Measurements from ENCODE around the gene MACF1. TPM values are rescaled to one million over a fixed set of nuclear protein-coding genes. Genes with fewer than 3 reads are reported as not detected.
A peak's percentile ranks its signal among the peaks of the same experiment; 100 is the strongest.

MACF1 gene
- total RNA-seq, 2 experiments from 2014 or later: 328 to 344 TPM

DNA sequence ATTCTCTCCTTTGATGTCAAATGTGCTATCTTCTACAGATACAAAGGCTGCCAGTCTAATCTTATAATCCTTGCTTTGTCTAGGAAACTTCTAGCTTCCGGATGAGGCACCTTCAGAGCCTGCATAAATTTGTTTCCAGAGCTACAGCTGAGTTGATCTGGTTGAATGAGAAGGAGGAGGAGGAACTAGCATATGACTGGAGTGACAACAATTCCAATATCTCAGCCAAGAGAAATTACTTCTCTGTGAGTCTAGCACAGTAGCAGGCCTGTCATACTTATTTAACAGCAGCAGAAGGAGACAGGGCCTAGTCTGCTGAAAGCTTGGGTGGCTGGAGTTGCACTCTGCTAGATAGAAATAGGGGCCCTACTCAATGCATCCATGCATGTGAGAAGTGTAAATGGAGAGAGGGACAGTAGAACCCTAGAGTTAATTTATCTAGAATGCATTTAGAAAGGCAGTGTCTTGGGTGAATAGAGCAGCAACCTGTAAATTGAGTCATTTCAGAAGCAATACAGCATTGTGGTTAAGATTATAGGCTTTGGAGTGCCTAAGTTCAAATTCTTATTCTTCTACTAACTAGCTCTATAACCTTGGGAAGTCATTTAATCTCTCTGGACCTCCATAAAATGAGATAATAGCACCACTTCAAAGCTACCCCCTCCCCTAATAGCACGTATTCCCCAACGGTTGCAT, 89.0 kb downstream of the MACF1 start:
- Mint-ChIP-seq H3K9me3 (no peaks in the 10 kb centered on the region), H3K4me3 (no peak overlapping the region), H3K27me3 (no peaks in the 10 kb centered on the region), H3K4me1 (peaks cover 3% of the 10 kb centered on the region), H3K36me3 (peaks cover 56% of the 10 kb centered on the region), H3K27ac (no peak overlapping the region)
- POLR2A ChIA-PET: no interaction called here
- ATAC-seq (ENCODE audit: low read depth) (no peak), DNase-seq (no peak)

DNA sequence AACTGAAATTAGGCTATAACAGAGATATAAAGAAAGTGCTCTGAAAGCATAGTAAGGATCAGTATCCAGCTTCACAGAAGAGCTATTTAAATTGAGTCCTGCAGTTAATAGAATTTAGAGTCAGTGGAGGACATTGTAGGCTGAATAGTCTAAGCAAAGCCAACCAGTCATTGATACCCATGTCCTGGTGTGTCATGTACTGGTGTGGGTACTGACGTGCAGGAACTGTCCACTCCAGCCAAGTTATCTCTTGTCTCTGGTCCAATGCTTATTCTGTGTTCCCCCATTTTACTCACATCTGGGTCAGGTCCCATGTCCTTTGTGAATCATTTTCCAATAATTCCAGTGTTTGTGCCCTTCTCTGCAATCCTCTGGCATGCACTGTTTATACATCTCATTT, 90.0 kb downstream of the MACF1 start:
- no peaks in the 10 kb centered on the region for H3K9me3 Mint-ChIP-seq
- no peak overlapping the region for H3K4me3 Mint-ChIP-seq
- DNase-seq: no peak
- H3K27me3 Mint-ChIP-seq: no peaks in the 10 kb centered on the region
- H3K4me1 Mint-ChIP-seq: peaks cover 3% of the 10 kb centered on the region
- ATAC-seq (ENCODE audit: low read depth): no peak
- POLR2A ChIA-PET: no interaction called here
- H3K27ac Mint-ChIP-seq: no peak overlapping the region
- peaks cover 52% of the 10 kb centered on the region for H3K36me3 Mint-ChIP-seq

DNA sequence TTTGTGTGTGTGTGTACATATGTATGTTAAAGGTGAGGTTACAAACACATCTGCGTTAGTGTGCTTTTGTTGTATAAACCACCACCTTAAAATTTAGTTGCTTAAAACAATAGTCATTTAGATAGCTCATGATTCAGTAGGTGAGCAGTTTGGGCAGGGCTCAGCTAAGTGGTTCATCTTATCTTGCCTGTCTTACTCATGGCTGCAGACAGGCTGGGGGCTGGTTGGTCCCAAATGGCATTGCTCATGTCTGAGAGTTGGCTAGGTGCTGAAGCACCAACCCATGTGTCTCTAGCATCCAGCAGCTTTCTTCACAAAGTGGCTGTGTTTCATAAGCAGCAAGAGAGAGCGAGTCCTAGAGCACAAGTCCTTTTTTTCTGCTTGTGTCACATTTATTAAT, 91.4 kb downstream of the MACF1 start:
- POLR2A ChIA-PET: no interaction called here
- ATAC-seq (ENCODE audit: low read depth) (no peak), DNase-seq (no peak)
- peaks cover 51% of the 10 kb centered on the region for H3K36me3 Mint-ChIP-seq
- no peaks in the 10 kb centered on the region for H3K27me3 Mint-ChIP-seq
- H3K4me3 Mint-ChIP-seq: no peak overlapping the region
- no peaks in the 10 kb centered on the region for H3K9me3 Mint-ChIP-seq
- H3K4me1 Mint-ChIP-seq: no peaks in the 10 kb centered on the region
- H3K27ac Mint-ChIP-seq: no peak overlapping the region

DNA sequence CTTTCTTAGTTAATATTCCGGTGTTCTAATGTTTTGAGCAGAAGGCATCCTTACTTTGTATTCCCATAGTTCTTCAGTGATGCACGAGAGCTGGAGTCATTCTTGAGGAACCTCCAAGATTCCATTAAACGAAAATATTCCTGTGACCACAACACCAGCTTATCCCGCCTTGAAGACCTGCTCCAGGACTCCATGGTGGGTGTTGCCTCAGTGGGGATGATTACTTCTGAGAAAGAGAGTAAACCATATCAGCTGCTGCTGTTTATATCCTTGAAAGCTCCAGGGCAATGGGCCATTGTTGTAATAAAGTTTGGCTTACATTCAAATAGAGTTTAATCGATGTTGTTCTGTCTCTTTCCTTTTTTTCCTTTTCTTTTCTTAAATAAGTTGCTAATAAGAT, 93.1 kb downstream of the MACF1 start:
- Mint-ChIP-seq H3K36me3 (peaks cover 54% of the 10 kb centered on the region), H3K4me1 (no peaks in the 10 kb centered on the region), H3K27ac (no peak overlapping the region), H3K9me3 (no peaks in the 10 kb centered on the region), H3K4me3 (no peak overlapping the region), H3K27me3 (no peaks in the 10 kb centered on the region)
- DNase-seq (no peak), ATAC-seq (ENCODE audit: low read depth) (no peak)
- POLR2A ChIA-PET: no interaction called here

DNA sequence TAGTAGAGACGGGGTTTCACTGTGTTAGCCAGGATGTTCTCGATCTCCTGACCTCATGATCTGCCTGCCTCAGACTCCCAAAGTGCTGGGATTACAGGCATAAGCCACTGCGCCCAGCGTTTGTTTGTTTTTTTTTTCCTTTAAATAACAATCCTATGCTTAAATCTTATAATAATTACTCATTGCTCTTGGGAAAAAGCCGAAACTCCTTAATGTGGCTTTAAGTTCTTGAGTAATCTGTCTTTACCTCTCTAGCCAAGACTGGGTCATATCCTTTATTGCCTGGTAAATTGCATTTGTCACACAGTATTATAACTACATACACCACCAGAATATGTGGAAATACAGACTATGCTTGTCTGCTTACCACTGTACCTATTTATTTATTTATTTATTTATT, 97.1 kb downstream of the MACF1 start:
- no peak for ATAC-seq (ENCODE audit: low read depth)
- Mint-ChIP-seq H3K36me3 (peaks cover 50% of the 10 kb centered on the region), H3K27ac (no peak overlapping the region), H3K27me3 (no peaks in the 10 kb centered on the region), H3K9me3 (no peaks in the 10 kb centered on the region), H3K4me3 (no peak overlapping the region), H3K4me1 (peaks cover 4% of the 10 kb centered on the region)
- no peak for DNase-seq
- POLR2A ChIA-PET: no interaction called here

DNA sequence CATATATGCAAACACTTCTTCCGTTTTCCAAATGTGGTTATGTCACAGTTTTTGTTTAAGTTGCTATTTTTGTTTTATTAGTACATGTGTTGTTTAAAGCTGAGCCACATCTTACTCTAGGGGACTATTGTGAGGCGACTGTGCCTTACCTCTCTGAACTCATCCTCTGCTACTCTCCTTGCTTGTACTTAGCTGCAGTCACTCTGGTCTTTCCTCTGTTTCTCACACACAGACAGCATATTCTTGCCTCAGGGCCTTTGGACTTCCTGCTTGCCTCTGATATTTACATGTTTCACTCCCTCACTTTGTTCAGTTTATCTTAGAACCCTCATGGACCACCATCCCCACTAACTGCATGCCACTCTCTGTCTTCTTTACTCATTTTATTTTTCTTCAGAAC, 101.1 kb downstream of the MACF1 start:
- Mint-ChIP-seq H3K4me3 (no peak overlapping the region), H3K27ac (peak overlapping the region; percentile 31), H3K27me3 (no peaks in the 10 kb centered on the region), H3K4me1 (peaks cover 4% of the 10 kb centered on the region), H3K9me3 (no peaks in the 10 kb centered on the region), H3K36me3 (peaks cover 49% of the 10 kb centered on the region)
- POLR2A ChIA-PET: no interaction called here
- ATAC-seq (ENCODE audit: low read depth) (no peak), DNase-seq (no peak)

DNA sequence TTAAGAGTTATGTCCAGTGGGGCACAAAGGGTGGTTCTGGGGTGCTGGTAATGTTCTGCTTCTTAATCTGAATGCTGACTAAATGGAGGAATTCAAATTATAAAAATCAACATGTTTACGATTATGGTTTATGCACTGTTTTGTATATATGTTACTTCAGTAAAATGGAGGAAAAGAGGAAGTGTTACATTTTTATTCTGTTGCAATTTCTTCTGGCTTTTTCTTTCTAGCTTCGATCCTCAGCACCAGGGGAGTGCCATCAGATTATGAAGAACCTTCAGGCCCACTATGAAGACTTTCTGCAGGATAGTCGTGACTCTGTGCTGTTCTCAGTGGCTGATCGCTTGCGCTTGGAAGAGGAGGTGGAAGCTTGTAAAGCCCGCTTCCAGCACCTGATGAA, 105.5 kb downstream of the MACF1 start:
- POLR2A ChIA-PET: no interaction called here
- H3K36me3 Mint-ChIP-seq: peaks cover 41% of the 10 kb centered on the region

DNA sequence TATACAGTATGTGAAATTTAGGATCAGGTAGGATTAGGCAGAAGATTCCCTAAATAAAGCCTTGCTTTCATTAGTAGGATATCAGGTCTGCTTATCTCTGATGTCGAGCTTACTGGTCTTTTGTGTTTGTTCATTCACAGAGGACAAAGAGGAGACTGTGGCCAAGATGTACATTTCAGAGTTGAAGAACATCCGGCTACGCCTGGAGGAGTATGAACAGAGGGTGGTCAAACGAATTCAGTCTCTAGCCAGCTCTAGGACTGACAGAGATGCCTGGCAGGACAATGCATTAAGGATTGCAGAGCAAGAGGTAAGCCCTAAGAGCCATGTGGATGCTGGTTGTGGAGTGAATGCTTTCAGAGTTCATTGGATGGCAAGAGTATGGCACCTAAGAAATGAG, 106.2 kb downstream of the MACF1 start:
- peak overlapping the region; percentile 17 for H3K27ac Mint-ChIP-seq
- H3K4me1 Mint-ChIP-seq: no peaks in the 10 kb centered on the region
- no peaks in the 10 kb centered on the region for H3K27me3 Mint-ChIP-seq
- DNase-seq (no peak), ATAC-seq (ENCODE audit: low read depth) (no peak)
- no peaks in the 10 kb centered on the region for H3K9me3 Mint-ChIP-seq
- POLR2A ChIA-PET: no interaction called here
- H3K4me3 Mint-ChIP-seq: no peak overlapping the region
- H3K36me3 Mint-ChIP-seq: peaks cover 40% of the 10 kb centered on the region

More for the DNA sequence above, 105.5 kb downstream of the MACF1 start:
- H3K4me1 Mint-ChIP-seq: peaks cover 1% of the 10 kb centered on the region
- no peak for DNase-seq
- no peaks in the 10 kb centered on the region for H3K27me3 Mint-ChIP-seq
- ATAC-seq (ENCODE audit: low read depth): no peak
- H3K9me3 Mint-ChIP-seq: no peaks in the 10 kb centered on the region
- H3K4me3 Mint-ChIP-seq: no peak overlapping the region
- H3K27ac Mint-ChIP-seq: no peak overlapping the region

DNA sequence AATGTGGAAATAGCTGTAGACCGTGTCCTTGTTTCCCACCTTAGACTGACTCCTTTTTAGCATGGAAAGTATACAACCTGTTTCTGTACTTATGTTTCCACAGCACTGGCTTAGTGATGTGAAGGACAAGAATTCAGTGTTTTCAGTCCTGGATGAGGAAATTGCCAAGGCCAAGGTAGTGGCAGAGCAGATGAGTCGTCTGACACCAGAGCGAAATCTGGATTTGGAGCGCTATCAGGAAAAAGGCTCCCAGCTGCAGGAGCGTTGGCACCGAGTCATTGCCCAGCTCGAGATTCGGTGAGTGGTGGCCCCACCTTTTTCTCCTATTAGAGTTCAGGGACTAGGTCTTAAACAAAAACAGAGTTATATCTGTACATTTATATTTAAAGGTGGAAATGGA, 112.6 kb downstream of the MACF1 start:
- ATAC-seq (ENCODE audit: low read depth) (no peak), DNase-seq (no peak)
- no peaks in the 10 kb centered on the region for H3K9me3 Mint-ChIP-seq
- H3K4me1 Mint-ChIP-seq: peaks cover 13% of the 10 kb centered on the region
- H3K4me3 Mint-ChIP-seq: no peak overlapping the region
- POLR2A ChIA-PET: no interaction called here
- H3K36me3 Mint-ChIP-seq: peaks cover 40% of the 10 kb centered on the region
- no peaks in the 10 kb centered on the region for H3K27me3 Mint-ChIP-seq
- no peak overlapping the region for H3K27ac Mint-ChIP-seq

DNA sequence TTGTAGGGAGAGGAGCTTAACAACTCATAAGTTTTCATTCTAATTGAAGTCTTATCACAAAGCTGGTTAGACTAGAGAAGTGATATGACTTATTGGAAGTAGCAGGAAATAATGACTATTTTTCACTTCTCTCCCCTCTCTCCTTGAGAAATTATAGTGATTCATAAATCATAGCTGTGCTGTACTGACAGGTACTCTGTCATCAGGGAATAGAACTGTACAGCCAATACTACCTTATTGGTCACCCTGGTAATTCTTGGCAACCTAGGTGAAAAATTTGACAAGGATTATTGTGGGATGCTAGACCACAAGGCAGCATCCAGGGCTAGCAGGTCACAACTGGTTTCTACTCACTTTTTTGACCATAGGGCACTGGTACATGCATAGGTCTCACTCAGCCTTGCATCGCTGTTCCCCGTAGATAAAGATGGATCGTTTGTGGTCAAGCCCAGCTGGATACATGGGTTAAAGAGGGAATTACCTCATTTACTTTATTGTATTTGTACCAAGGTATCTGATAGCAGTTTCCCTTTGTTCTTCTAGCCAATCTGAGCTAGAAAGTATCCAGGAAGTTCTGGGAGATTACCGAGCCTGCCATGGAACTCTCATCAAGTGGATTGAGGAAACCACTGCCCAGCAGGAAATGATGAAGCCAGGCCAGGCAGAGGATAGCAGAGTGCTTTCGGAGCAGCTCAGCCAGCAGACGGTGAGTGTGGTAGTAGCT, 113.6 kb downstream of the MACF1 start:
- DNase-seq (no peak), ATAC-seq (ENCODE audit: low read depth) (no peak)
- Mint-ChIP-seq H3K4me1 (peaks cover 13% of the 10 kb centered on the region), H3K9me3 (no peaks in the 10 kb centered on the region), H3K27me3 (no peaks in the 10 kb centered on the region), H3K4me3 (no peak overlapping the region), H3K36me3 (peaks cover 41% of the 10 kb centered on the region), H3K27ac (no peak overlapping the region)
- POLR2A ChIA-PET: interaction anchor here (0.7 kb wide), 1 partner anchor 103 kb away, joined by 3 read pairs; no protein-coding TSS in a partner anchor

DNA sequence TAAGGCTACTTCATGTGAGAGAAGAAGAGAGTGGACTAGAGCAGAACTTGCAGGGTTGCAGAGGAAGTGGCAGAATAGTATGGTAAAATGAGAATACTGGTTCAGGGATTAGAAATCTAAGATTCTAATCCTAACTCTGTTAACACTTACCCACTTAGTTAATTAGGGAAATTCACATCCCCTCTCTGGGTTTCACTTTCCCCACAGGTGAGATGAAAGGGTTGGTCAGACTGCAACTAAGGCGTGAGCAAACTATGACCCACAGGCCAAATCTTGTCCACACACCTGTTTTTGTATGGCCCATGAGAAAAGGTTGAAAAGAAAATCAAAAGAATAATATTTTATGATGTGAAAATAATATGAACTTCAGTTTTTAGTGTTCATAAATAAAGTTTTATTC, 117.5 kb downstream of the MACF1 start:
- no peak for DNase-seq
- POLR2A ChIA-PET: no interaction called here
- Mint-ChIP-seq H3K4me1 (peaks cover 15% of the 10 kb centered on the region), H3K36me3 (peaks cover 35% of the 10 kb centered on the region), H3K4me3 (no peak overlapping the region), H3K27ac (no peak overlapping the region), H3K9me3 (no peaks in the 10 kb centered on the region), H3K27me3 (no peaks in the 10 kb centered on the region)
- no peak for ATAC-seq (ENCODE audit: low read depth)

DNA sequence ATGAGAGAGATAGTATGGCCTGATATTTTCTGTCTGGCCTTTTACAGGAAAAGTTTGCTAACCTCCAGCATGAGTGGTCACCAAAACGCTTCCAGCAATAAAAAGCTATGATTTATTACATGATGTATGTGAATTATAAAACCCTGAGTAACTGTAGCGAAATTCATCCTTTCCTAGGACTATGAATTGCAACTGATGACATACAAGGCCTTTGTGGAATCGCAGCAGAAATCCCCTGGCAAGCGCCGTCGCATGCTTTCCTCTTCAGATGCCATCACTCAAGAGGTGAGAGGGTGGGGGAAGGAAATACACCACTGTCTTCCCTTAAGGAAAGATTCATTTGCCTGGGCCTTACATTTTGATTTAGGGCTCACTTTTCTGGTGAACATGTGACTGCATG, 117.9 kb downstream of the MACF1 start:
- ATAC-seq (ENCODE audit: low read depth) (no peak), DNase-seq (no peak)
- H3K4me3 Mint-ChIP-seq: no peak overlapping the region
- H3K4me1 Mint-ChIP-seq: peaks cover 17% of the 10 kb centered on the region
- no peaks in the 10 kb centered on the region for H3K9me3 Mint-ChIP-seq
- H3K27ac Mint-ChIP-seq: no peak overlapping the region
- H3K27me3 Mint-ChIP-seq: no peaks in the 10 kb centered on the region
- peaks cover 36% of the 10 kb centered on the region for H3K36me3 Mint-ChIP-seq
- POLR2A ChIA-PET: no interaction called here

DNA sequence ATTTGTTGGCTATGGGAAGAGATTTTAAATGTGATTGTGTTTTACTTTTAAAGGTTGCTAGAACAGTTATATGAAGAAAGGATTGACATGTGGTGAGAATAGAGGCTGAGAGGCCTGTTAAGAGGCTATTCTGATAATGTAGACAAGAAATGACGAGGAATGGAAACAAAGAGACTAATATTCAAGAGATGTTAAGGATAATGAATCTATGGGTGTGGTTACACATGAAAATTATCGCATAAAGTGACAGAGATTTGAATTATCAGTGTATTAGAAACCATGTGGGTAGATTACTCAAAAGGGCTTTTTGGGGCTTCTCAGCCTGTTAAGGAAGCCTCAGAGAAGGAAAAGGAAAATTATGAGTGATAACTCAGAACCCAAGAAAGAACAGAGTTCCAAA, 120.4 kb downstream of the MACF1 start:
- H3K36me3 Mint-ChIP-seq: peaks cover 42% of the 10 kb centered on the region
- POLR2A ChIA-PET: no interaction called here
- H3K4me1 Mint-ChIP-seq: peaks cover 24% of the 10 kb centered on the region

DNA sequence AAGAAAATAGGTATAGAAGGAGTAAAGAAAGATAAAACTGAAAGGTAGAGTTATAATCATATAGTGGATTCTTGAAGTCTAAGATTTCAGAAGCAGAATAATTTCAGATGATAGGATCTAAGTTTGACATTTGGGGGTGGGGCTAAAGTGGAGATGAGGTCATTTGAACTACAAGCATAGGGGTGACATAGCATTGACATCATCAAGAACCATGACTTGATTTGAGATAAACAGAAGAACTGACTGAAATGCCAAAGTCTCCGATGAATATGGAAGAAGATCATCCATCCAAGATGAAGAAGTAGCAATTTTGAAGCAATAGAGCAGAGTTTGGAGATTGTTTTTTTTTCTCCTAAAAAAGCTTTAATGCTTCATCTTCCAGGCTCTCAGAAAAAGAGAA, 122.3 kb downstream of the MACF1 start:
- H3K9me3 Mint-ChIP-seq: no peaks in the 10 kb centered on the region
- H3K4me3 Mint-ChIP-seq: no peak overlapping the region
- no peaks in the 10 kb centered on the region for H3K27me3 Mint-ChIP-seq
- ATAC-seq (ENCODE audit: low read depth) (no peak), DNase-seq (no peak)
- H3K27ac Mint-ChIP-seq: no peak overlapping the region
- peaks cover 13% of the 10 kb centered on the region for H3K4me1 Mint-ChIP-seq
- POLR2A ChIA-PET: no interaction called here
- peaks cover 43% of the 10 kb centered on the region for H3K36me3 Mint-ChIP-seq

More for the DNA sequence above, 120.4 kb downstream of the MACF1 start:
- ATAC-seq (ENCODE audit: low read depth) (no peak), DNase-seq (no peak)
- no peaks in the 10 kb centered on the region for H3K27me3 Mint-ChIP-seq
- no peak overlapping the region for H3K4me3 Mint-ChIP-seq
- H3K9me3 Mint-ChIP-seq: no peaks in the 10 kb centered on the region
- no peak overlapping the region for H3K27ac Mint-ChIP-seq
